H1 (cell line): ENCODE data around the gene PKP1. TPM values are rescaled to one million over a fixed set of nuclear protein-coding genes. Genes with fewer than 3 reads are reported as not detected.

Experiments used
- CTCF ChIA-PET: fragments of 300-600 bp; sonication (Branson Sonifier 250); formaldehyde crosslinking; loops from one replicate; lab custom pipeline; 2021; ENCODE audit not compliant: partially characterized antibody; lab: Charles Lee
- POLR2A ChIA-PET: fragments of 300-600 bp; sonication (Branson Sonifier 250); formaldehyde crosslinking; loops from one replicate; lab custom pipeline; 2021; ENCODE audit warnings: inconsistent platforms; ENCODE audit not compliant: partially characterized antibody; lab: Charles Lee
- DNase-seq, 2 experiments: peaks; one replicate each; pipeline versions ENCODE4 v3.0.0 to v3.0.0-alpha.2; 2010 to 2022; ENCODE audit warnings: low spot score in 2 of 2, low read depth in 1 of 2, mixed read lengths in 1 of 2
- FAIRE-seq: peaks from 2 replicates; lab custom pipeline; 2011; peaks lifted over from hg19 to GRCh38; lab: Jason Lieb, UNC
- H2AFZ ChIP-seq: 2 replicates; pipeline ENCODE4 v1.8.1; 2012; ENCODE audit warnings: low read length, inconsistent platforms
- H2AK5ac ChIP-seq: 2 replicates; pipeline ENCODE4 v1.6.1; 2013; ENCODE audit warnings: low read depth, low read length
- H2BK120ac ChIP-seq: replicated peaks from 2 replicates; pipeline ENCODE3; 2013; ENCODE audit warnings: low read depth, low read length, inconsistent platforms
- H2BK12ac ChIP-seq: 2 replicates; pipeline ENCODE4 v1.6.1; 2013; ENCODE audit warnings: low read depth, low read length
- H2BK15ac ChIP-seq: 2 replicates; pipeline ENCODE4 v1.6.1; 2013; ENCODE audit warnings: low read length
- H2BK20ac ChIP-seq: 2 replicates; pipeline ENCODE4 v1.6.1; 2013; ENCODE audit warnings: low read length
- H2BK5ac ChIP-seq: 2 replicates; pipeline ENCODE4 v1.6.1; 2013; ENCODE audit warnings: low read depth, low read length
- H3K14ac ChIP-seq: 2 replicates; pipeline ENCODE4 v1.6.1; 2013; ENCODE audit warnings: inconsistent platforms; ENCODE audit not compliant: insufficient read length
- H3K18ac ChIP-seq: 2 replicates; pipeline ENCODE4 v1.6.1; 2013; ENCODE audit warnings: low read length; ENCODE audit errors: extremely low read depth
- H3K23ac ChIP-seq: 2 replicates; pipeline ENCODE4 v1.6.1; 2013; ENCODE audit warnings: inconsistent platforms; ENCODE audit not compliant: insufficient read length
- H3K23me2 ChIP-seq: 2 replicates; pipeline ENCODE4 v1.6.1; 2013; ENCODE audit warnings: low read depth, low read length
- H3K27ac ChIP-seq: 2 replicates; pipeline ENCODE4 v1.6.1; 2011; ENCODE audit warnings: low read depth, low read length, inconsistent platforms
- H3K27me3 ChIP-seq, 4 experiments: replicated peaks in 1 of 4; 1 replicate in 1 of 4; 2 replicates in 3 of 4; pipeline versions ENCODE4 v1.6.1 to v1.8.1; 2011 to 2013; ENCODE audit warnings: low read length in 3 of 4, mild to moderate bottlenecking in 3 of 4, inconsistent platforms in 2 of 4, mixed read lengths in 2 of 4, moderate library complexity in 1 of 4; ENCODE audit not compliant: control insufficient read depth in 3 of 4, insufficient read depth in 3 of 4; ENCODE audit errors: extremely low read depth in 1 of 4
- H3K36me3 ChIP-seq, 4 experiments: 2 replicates each; pipeline versions ENCODE4 v1.6.1 to v1.8.1; 2011 to 2013; ENCODE audit warnings: mild to moderate bottlenecking in 4 of 4, low read length in 3 of 4, moderate library complexity in 2 of 4, control low read depth in 1 of 4, inconsistent platforms in 1 of 4; ENCODE audit not compliant: insufficient read depth in 4 of 4, control insufficient read depth in 2 of 4
- H3K4ac ChIP-seq: replicated peaks from 2 replicates; pipeline ENCODE3; 2013; ENCODE audit warnings: low read length, low read depth, mixed read lengths, inconsistent platforms; ENCODE audit not compliant: insufficient read length
- H3K4me1 ChIP-seq, 4 experiments: replicated peaks in 1 of 4; 1 replicate in 1 of 4; 2 replicates in 3 of 4; pipeline versions ENCODE4 v1.6.1 to v1.8.1; 2011 to 2013; ENCODE audit warnings: low read length in 3 of 4, inconsistent platforms in 2 of 4, mixed read lengths in 1 of 4; ENCODE audit not compliant: insufficient read depth in 4 of 4, control insufficient read depth in 3 of 4
- H3K4me2 ChIP-seq, 2 experiments: 2 replicates each; pipeline versions ENCODE4 v1.6.1 to v1.8.1; 2011 to 2013; ENCODE audit warnings: low read depth in 2 of 2, low read length in 2 of 2, control low read depth in 1 of 2, inconsistent platforms in 1 of 2, mild to moderate bottlenecking in 1 of 2; ENCODE audit not compliant: insufficient read depth in 1 of 2
- H3K4me3 ChIP-seq, 4 experiments: fragments of 200-600, 300-600 bp in 1 of 4; sonication (generic), shearing (Covaris generic), sonication (Bioruptor Twin) in 1 of 4; 2 replicates each; pipeline versions ENCODE4 v1.5.1 to v1.8.1; 2011 to 2016; ENCODE audit warnings: low read length in 4 of 4, low read depth in 3 of 4, control low read depth in 2 of 4, inconsistent platforms in 2 of 4, mild to moderate bottlenecking in 2 of 4, mixed read lengths in 1 of 4, moderate library complexity in 1 of 4; ENCODE audit not compliant: insufficient read depth in 2 of 4; ENCODE audit errors: extremely low read depth in 1 of 4
- H3K56ac ChIP-seq: replicated peaks from 2 replicates; pipeline ENCODE3; 2013; ENCODE audit warnings: low read depth, mild to moderate bottlenecking, mixed read lengths, low read length, inconsistent platforms; ENCODE audit not compliant: insufficient read length
- H3K79me1 ChIP-seq: 2 replicates; pipeline ENCODE4 v1.6.1; 2013; ENCODE audit warnings: low read depth, low read length, control low read depth
- H3K79me2 ChIP-seq, 2 experiments: 2 replicates each; pipeline versions ENCODE4 v1.6.1 to v1.8.1; 2012 to 2013; ENCODE audit warnings: low read length in 2 of 2, mild to moderate bottlenecking in 2 of 2, inconsistent platforms in 1 of 2; ENCODE audit not compliant: insufficient read depth in 2 of 2, control insufficient read depth in 1 of 2
- H3K9ac ChIP-seq, 4 experiments: replicated peaks in 1 of 4; 1 replicate in 1 of 4; 2 replicates in 3 of 4; pipeline versions ENCODE4 v1.6.1 to v1.8.1; 2011 to 2013; ENCODE audit warnings: low read depth in 3 of 4, low read length in 3 of 4, control low read depth in 2 of 4, mild to moderate bottlenecking in 2 of 4, moderate library complexity in 2 of 4, inconsistent platforms in 1 of 4; ENCODE audit errors: extremely low read depth in 1 of 4
- H3K9me3 ChIP-seq, 2 experiments: 2 replicates each; pipeline versions ENCODE4 v1.6.1 to v1.8.1; 2012 to 2013; ENCODE audit warnings: mild to moderate bottlenecking in 2 of 2, moderate library complexity in 2 of 2, control low read depth in 1 of 2, inconsistent platforms in 1 of 2, low read depth in 1 of 2, low read length in 1 of 2, mixed read lengths in 1 of 2; ENCODE audit not compliant: insufficient read depth in 2 of 2
- H4K20me1 ChIP-seq, 2 experiments: replicated peaks in 1 of 2; 2 replicates each; pipeline versions ENCODE3 to v1.8.1; 2011 to 2013; ENCODE audit warnings: inconsistent platforms in 2 of 2, low read length in 2 of 2, mild to moderate bottlenecking in 1 of 2; ENCODE audit not compliant: insufficient read depth in 2 of 2, control insufficient read depth in 1 of 2
- H4K5ac ChIP-seq: 2 replicates; pipeline ENCODE4 v1.6.1; 2013; ENCODE audit warnings: low read length, low read depth, mixed read lengths, inconsistent platforms; ENCODE audit not compliant: insufficient read length
- H4K8ac ChIP-seq: 2 replicates; pipeline ENCODE4 v1.8.0; 2013; ENCODE audit warnings: mild to moderate bottlenecking, moderate library complexity, low read length, inconsistent platforms; ENCODE audit not compliant: insufficient read depth; ENCODE audit errors: extremely low read depth
- H4K91ac ChIP-seq: replicated peaks from 2 replicates; pipeline ENCODE3; 2013; ENCODE audit warnings: low read length, mixed read lengths, inconsistent platforms; ENCODE audit not compliant: insufficient read length
- CHD2 ChIP-seq: IDR thresholded peaks from 2 replicates; pipeline ENCODE4 v1.6.1; 2012; ENCODE audit warnings: low read length, improper control_type of control experiment
- JUND ChIP-seq: IDR thresholded peaks from 2 replicates; pipeline ENCODE4 v1.6.1; 2011; ENCODE audit warnings: mild to moderate bottlenecking, improper control_type of control experiment, low read length
- RAD21 ChIP-seq, 2 experiments: IDR thresholded peaks in 1 of 2; conservative IDR thresholded peaks in 1 of 2; 2 replicates each; pipeline ENCODE4 v1.6.1; 2011; ENCODE audit warnings: low read depth in 2 of 2, low read length in 2 of 2, improper control_type of control experiment in 1 of 2, inconsistent platforms in 1 of 2, mild to moderate bottlenecking in 1 of 2, moderate library complexity in 1 of 2
- RXRA ChIP-seq: IDR thresholded peaks from 2 replicates; pipeline ENCODE4 v1.6.1; 2011; ENCODE audit warnings: low read depth, mild to moderate bottlenecking, low read length, moderate library complexity; ENCODE audit not compliant: insufficient read depth
- SAP30 ChIP-seq: fragments of 300-600 bp; sonication (generic); IDR thresholded peaks from 2 replicates; pipeline ENCODE4 v1.7.1; 2012; ENCODE audit warnings: low read length, moderate library complexity, mild to moderate bottlenecking, inconsistent platforms; ENCODE audit not compliant: insufficient read depth, insufficient replicate concordance
- SP2 ChIP-seq: IDR thresholded peaks from 2 replicates; pipeline ENCODE4 v1.6.1; 2012; ENCODE audit warnings: mild to moderate bottlenecking, low read length, inconsistent platforms
- TAF7 ChIP-seq: optimal IDR thresholded peaks from 2 replicates; pipeline ENCODE3; 2011; ENCODE audit warnings: low read depth, mild to moderate bottlenecking, inconsistent platforms, low read length, moderate library complexity, borderline replicate concordance
- YY1 ChIP-seq: IDR thresholded peaks from 2 replicates; pipeline ENCODE4 v1.6.1; 2011; ENCODE audit warnings: low read depth, mild to moderate bottlenecking, low read length
- WGBS, 2 experiments: shearing (Covaris generic) in 1 of 2; methylation state at CpG; one replicate each; pipeline versions ENCODE4 v1.1.6 to v1.1.7; 2013 to 2015; ENCODE audit warnings: low lambda C conversion rate in 2 of 2, mixed read lengths in 2 of 2, inconsistent platforms in 1 of 2, low coverage in 1 of 2, missing lambda C conversion rate in 1 of 2; ENCODE audit not compliant: insufficient replicate concordance in 2 of 2, insufficient coverage in 1 of 2, insufficient read length in 1 of 2; ENCODE audit errors: extremely low coverage in 1 of 2, missing lambda C conversion rate in 1 of 2; 5-methylcytosine and 5-hydroxymethylcytosine counted together
- polyA plus RNA-seq, 7 experiments: library from polyadenylated mRNA; depleted of rRNA in 3 of 7; stranded (reverse) in 5 of 7; unstranded in 2 of 7; fragments of >200 nt in 5 of 7; fragments of 200-250 nt in 2 of 7; gene quantifications; 1 replicate in 5 of 7; 2 replicates in 1 of 7; 4 replicates in 1 of 7; pipeline versions ENCODE4 v1.2.1 to v1.2.3, GENCODE V29; 2011 to 2013; ENCODE audit warnings: missing spikeins in 2 of 7, mixed read lengths in 2 of 7
- total RNA-seq: library from RNA; stranded (reverse); fragmentation: NEBNext Ultra II Directional; extraction: Animal tissue kit (Norgen Biotek cat#: 25700); gene quantifications from 2 replicates; pipeline ENCODE4 v1.2.1, GENCODE V29; 2021

Gene PKP1
- total and polyA plus RNA-seq, 2 of the 8 experiments (the other 6 are each of a cell fraction or from before 2014, with no cell fraction given), result 0.21 to 0.95 TPM

- Histone ChIP-seq H4K91ac (peak overlapping the region; percentile 57), H2BK120ac (no peak overlapping the region), H3K9me3 (no peaks in the 10 kb centered on the region), H2BK12ac (0 out of 2 replicates have a peak overlapping the region, but pooled peaks have one; percentile 55), H3K23me2 (peaks cover 28% of the 10 kb centered on the region; the same call in 1 of the 2 replicates), H3K79me1 (no peaks in the 10 kb centered on the region), H3K14ac (no peak overlapping the region), H3K23ac (no peak overlapping the region), H3K4me2 (no peak overlapping the region), H2BK15ac (no peak overlapping the region), H3K79me2 (no peaks in the 10 kb centered on the region), H2BK5ac (no peak overlapping the region), H2AK5ac (no peak overlapping the region; the same call in 1 of the 2 replicates), H4K8ac (peak overlapping the region; percentile 62; the same call in 1 of the 2 replicates), H3K18ac (no peak overlapping the region), H3K27me3 (no peaks in the 10 kb centered on the region; a peak in 2 of 7 replicates), H3K56ac (no peak overlapping the region), H3K4ac (no peak overlapping the region), H3K4me3 (no peak overlapping the region), H2AFZ (no peak overlapping the region; the same call in 1 of the 2 replicates), H3K36me3 (no peaks in the 10 kb centered on the region), H3K27ac (no peak overlapping the region), H2BK20ac (no peak overlapping the region), H4K5ac (no peak overlapping the region), H3K9ac (no peak overlapping the region), H3K4me1 (peaks cover 0 to 6% (median 5%) of the 10 kb centered on the region in 4 experiments; a peak in 5 of 7 replicates), H4K20me1 (no peaks in the 10 kb centered on the region)
- DNase-seq (peak; percentile 34 to 100), FAIRE-seq (no peak)
- WGBS, 2 experiments, result 40% methylated on average over 12 of the region's 24 CpGs; no CpG with 5 or more reads in 1 of the 2 experiments
- POLR2A ChIA-PET, result interaction anchor here (0.6 to 1.0 kb wide), 4 partner anchors 28 to 130 kb away, joined by 3 to 5 read pairs (median 4); partner anchors contain the start of gene PKP1
- CTCF ChIA-PET, result interaction anchor here (0.5 to 6.5 kb wide), 67 partner anchors 9 to 952 kb away, joined by 3 to 275 read pairs (median 5); partner anchors contain the start of gene PKP1
- TF ChIP-seq TAF7 (no peak), RXRA (0 out of 2 replicates have a peak, but pooled peaks have one; percentile 52), RAD21 (IDR thresholded peaks at IDR 0.05 in 1 of 2, conservative IDR thresholded peaks at IDR 0.05 in 1 of 2; ENCODE audit: low read depth in 2 of 2, low read length in 2 of 2) (peak; percentile 98 to 99), SP2 (no peak), JUND (0 out of 2 replicates have a peak, but pooled peaks have one; percentile 23), YY1 (no peak), SAP30 (no peak), CHD2 (no peak)
These were observed 28.5 kb upstream of the PKP1 start for GRCh38 chr1:201254625-201255478.
